Uterus (tissue), 4 donors: Measurements from ENCODE around the gene SRSF11. TPM values are rescaled to one million over a fixed set of nuclear protein-coding genes. Genes with fewer than 3 reads are reported as not detected.

Source experiments
- DNase-seq, 2 donors: peaks; one replicate each; pipeline ENCODE4 v3.0.0-alpha.2; 2019 to 2020
- H3K27ac ChIP-seq, 2 donors: fragments of 200-600 bp; sonication (generic); 1 replicate in 1 of 2; 2 replicates in 1 of 2; pipeline ENCODE4 v1.5.1; 2016 to 2018
- H3K27me3 ChIP-seq, 2 donors: fragments of 200-600 bp; sonication (generic); one replicate each; pipeline ENCODE4 v1.5.1; 2018 to 2019; ENCODE audit warnings: control low read depth in 1 of 2
- H3K36me3 ChIP-seq, 2 donors: fragments of 200-600 bp; sonication (generic); one replicate each; pipeline ENCODE4 v1.5.1; 2019; ENCODE audit warnings: control low read depth in 1 of 2
- H3K4me1 ChIP-seq, 2 donors: fragments of 200-600 bp; sonication (generic); one replicate each; pipeline ENCODE4 v1.5.1; 2018 to 2019; ENCODE audit warnings: control low read depth in 1 of 2
- H3K4me3 ChIP-seq, 2 donors: fragments of 200-600 bp; sonication (generic); 1 replicate in 1 of 2; 2 replicates in 1 of 2; pipeline ENCODE4 v1.5.1; 2018 to 2019; ENCODE audit warnings: mild to moderate bottlenecking in 1 of 2
- H3K9me3 ChIP-seq, 2 donors: fragments of 200-600 bp; sonication (generic); one replicate each; pipeline ENCODE4 v1.5.1; 2019; ENCODE audit warnings: control low read depth in 1 of 2
- POLR2A ChIP-seq, 2 donors: fragments of 450-650 bp; IDR thresholded peaks; one replicate each; pipeline ENCODE4 v1.6.1; 2016; ENCODE audit warnings: antibody characterized with exemption in 2 of 2, mild to moderate bottlenecking in 1 of 2, moderate library complexity in 1 of 2
- intact Hi-C: fragments of 100-400 bp; cut with DNase I; formaldehyde crosslinking; loops from one replicate; pipeline ENCODE4 v1.15.1; 2023; ENCODE audit warnings: low total_unique reads
- total RNA-seq, 4 donors: library from RNA; depleted of rRNA in 3 of 4; stranded (reverse); fragments of >200 nt in 3 of 4; gene quantifications; one replicate each; pipeline versions ENCODE4 v1.1.0 to v1.2.4, GENCODE V29; 2014 to 2023
- TF ChIP-seq, protein P1 (sequence below), 4 experiments: fragments of 200-600 bp in 2 of 4; fragments of 450-650 bp in 2 of 4; sonication (generic) in 2 of 4; IDR thresholded peaks; one replicate each; pipeline ENCODE4 v1.5.1; 2016 to 2019; ENCODE audit warnings: antibody characterized with exemption in 4 of 4, mild to moderate bottlenecking in 2 of 4, moderate library complexity in 1 of 4
- donor health status: DM: yes; HTN: yes; CAD: no.

Gene SRSF11
- total RNA-seq, 4 donors from 2014 or later, result 172 to 316 (median 237) TPM

DNA sequence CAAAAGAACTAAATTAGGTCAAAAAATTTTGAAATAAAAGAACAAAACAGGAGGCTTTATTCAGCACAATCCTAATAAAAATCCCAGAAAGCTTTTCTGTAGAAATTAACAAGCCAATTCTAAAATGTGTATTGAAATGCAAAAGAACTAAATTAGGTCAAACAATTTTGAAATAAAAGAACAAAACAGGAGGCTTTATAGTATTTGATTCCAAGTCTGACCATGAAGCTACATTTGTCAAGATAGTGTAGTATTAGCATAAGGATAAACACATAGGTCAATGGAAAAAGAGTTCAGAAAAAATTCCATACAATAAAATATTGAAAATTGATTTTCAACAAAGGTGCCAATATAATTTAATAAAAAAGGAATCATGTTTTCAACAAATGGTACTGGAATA is 26.6 kb upstream of the SRSF11 start:
- TF ChIP-seq POLR2A (IDR thresholded peaks at IDR 0.05), result no peak
- TF ChIP-seq, protein P1, sequence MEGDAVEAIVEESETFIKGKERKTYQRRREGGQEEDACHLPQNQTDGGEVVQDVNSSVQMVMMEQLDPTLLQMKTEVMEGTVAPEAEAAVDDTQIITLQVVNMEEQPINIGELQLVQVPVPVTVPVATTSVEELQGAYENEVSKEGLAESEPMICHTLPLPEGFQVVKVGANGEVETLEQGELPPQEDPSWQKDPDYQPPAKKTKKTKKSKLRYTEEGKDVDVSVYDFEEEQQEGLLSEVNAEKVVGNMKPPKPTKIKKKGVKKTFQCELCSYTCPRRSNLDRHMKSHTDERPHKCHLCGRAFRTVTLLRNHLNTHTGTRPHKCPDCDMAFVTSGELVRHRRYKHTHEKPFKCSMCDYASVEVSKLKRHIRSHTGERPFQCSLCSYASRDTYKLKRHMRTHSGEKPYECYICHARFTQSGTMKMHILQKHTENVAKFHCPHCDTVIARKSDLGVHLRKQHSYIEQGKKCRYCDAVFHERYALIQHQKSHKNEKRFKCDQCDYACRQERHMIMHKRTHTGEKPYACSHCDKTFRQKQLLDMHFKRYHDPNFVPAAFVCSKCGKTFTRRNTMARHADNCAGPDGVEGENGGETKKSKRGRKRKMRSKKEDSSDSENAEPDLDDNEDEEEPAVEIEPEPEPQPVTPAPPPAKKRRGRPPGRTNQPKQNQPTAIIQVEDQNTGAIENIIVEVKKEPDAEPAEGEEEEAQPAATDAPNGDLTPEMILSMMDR (IDR thresholded peaks at IDR 0.05), result no peak
- DNase-seq, result no peak
- Histone ChIP-seq H3K9me3 (no peaks in the 10 kb centered on the region), H3K4me3 (no peak overlapping the region), H3K27ac (no peak overlapping the region), H3K4me1 (no peaks in the 10 kb centered on the region), H3K27me3 (no peaks in the 10 kb centered on the region), H3K36me3 (no peaks in the 10 kb centered on the region)
- intact Hi-C loops, result no loop called here

- intact Hi-C loops, result no loop called here
- no peaks in the 10 kb centered on the region for H3K4me1 ChIP-seq
- no peaks in the 10 kb centered on the region for H3K27me3 ChIP-seq
- H3K27ac ChIP-seq, result no peak overlapping the region
- no peaks in the 10 kb centered on the region for H3K36me3 ChIP-seq
- DNase-seq, result no peak
- H3K4me3 ChIP-seq, result no peak overlapping the region
- TF ChIP-seq POLR2A (IDR thresholded peaks at IDR 0.05), result no peak
- TF ChIP-seq, protein P1 (IDR thresholded peaks at IDR 0.05), result no peak
- H3K9me3 ChIP-seq, result no peaks in the 10 kb centered on the region
Measured at GRCh38 chr1:70195342-70195741, 25.8 kb upstream of the SRSF11 start.

- Histone ChIP-seq H3K36me3 (no peaks in the 10 kb centered on the region), H3K27me3 (no peaks in the 10 kb centered on the region), H3K4me3 (no peak overlapping the region), H3K27ac (no peak overlapping the region), H3K9me3 (no peaks in the 10 kb centered on the region), H3K4me1 (no peaks in the 10 kb centered on the region)
- TF ChIP-seq, protein P1 (IDR thresholded peaks at IDR 0.05), result no peak
- TF ChIP-seq POLR2A (IDR thresholded peaks at IDR 0.05), result no peak
- intact Hi-C loops, result no loop called here
- no peak for DNase-seq
Measured at GRCh38 chr1:70196333-70196732, 24.8 kb upstream of the SRSF11 start.

DNA sequence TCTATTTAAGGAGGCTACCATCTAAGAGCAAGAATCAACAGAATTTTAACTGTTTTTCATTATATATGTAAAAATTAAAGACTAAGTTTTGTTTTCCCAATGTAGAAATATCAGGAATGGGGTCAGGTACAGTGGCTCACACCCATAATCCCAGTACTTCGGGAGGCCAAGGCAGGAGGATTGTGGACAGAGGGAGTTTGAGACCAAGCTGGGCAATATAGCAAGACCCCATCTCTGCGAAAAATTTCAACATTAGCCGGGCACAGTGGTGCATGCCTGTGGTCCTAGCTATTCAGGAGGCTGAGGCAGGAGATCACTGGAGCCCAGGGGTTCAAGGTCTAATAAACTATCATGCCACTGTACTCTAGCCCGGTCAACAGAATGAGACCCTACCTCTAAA is 21.1 kb upstream of the SRSF11 start:
- no peak for DNase-seq
- intact Hi-C loops, result no loop called here
- Histone ChIP-seq H3K36me3 (no peaks in the 10 kb centered on the region), H3K9me3 (no peaks in the 10 kb centered on the region), H3K4me3 (no peak overlapping the region), H3K27ac (no peak overlapping the region), H3K4me1 (no peaks in the 10 kb centered on the region), H3K27me3 (no peaks in the 10 kb centered on the region)
- TF ChIP-seq POLR2A (IDR thresholded peaks at IDR 0.05), result no peak
- TF ChIP-seq, protein P1 (IDR thresholded peaks at IDR 0.05), result no peak

DNA sequence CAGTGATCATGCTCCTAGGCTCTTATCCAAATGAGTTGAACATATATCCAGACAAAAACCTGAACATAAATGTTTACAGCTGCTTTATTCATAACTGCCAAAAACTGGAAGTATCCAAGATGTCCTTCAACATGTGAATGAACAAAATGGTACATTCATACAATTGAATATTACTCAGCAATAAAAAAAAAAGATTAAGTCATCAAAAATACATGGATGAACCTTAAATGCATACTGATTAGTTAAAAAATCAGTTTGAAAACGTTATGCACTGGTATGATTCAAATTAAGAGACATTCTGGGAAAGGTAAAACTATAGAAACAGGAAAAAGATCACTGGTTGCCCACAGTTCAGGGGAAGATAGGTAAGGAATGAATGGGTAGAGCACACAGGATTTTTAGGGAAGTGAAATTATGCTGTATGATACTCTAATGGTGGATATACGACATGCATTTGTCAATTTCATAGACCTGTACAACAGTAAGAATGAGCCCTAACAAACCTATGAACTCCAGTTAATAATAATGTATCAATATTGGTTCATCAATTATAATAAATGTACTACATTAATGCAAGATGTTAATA is 18.9 kb upstream of the SRSF11 start:
- intact Hi-C loops, result no loop called here

More for the DNA sequence above, 18.9 kb upstream of the SRSF11 start:
- Histone ChIP-seq H3K9me3 (no peaks in the 10 kb centered on the region), H3K27me3 (no peaks in the 10 kb centered on the region), H3K36me3 (no peaks in the 10 kb centered on the region), H3K27ac (no peak overlapping the region), H3K4me1 (no peaks in the 10 kb centered on the region), H3K4me3 (no peak overlapping the region)
- TF ChIP-seq POLR2A (IDR thresholded peaks at IDR 0.05), result no peak
- TF ChIP-seq, protein P1 (IDR thresholded peaks at IDR 0.05), result no peak
- DNase-seq, result no peak
